Measurements from ENCODE around the gene NRDC. TPM values are rescaled to one million over a fixed set of nuclear protein-coding genes. Genes with fewer than 3 reads are reported as not detected.

NRDC gene
- total and polyA plus RNA-seq, 10 of the 15 experiments (the other 5 are each of a cell fraction or from before 2014, with no cell fraction given), result 50.1 to 134 (median 90.4) TPM

DNA sequence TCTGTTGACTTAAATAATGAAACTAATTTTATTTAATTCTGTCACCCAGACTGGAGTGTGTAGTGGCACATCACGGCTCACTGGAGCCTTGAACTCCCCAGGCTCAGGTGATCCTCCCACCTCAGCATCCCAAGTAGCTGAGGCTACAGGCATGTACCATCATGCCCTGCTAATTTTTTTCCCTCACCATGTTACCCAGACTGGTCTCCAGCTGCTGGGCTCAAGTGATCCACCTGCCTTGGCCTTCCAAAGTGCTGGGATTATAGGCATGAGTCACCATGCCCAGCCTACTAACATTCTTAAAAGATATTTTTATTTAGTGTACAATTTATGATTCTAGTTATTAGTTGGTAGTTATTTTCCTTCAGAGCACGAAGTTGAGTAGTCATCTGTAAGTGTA, 49.5 kb downstream of the NRDC start (continued):
- no peak for TF ChIP-seq ETV6 (conservative IDR thresholded peaks at IDR 0.05 in 1 of 2, IDR thresholded peaks at IDR 0.05 in 1 of 2; ENCODE audit: borderline replicate concordance in 1 of 2, low read depth in 1 of 2)
- TF ChIP-seq NR2C1 (IDR thresholded peaks at IDR 0.05), result no peak

DNA sequence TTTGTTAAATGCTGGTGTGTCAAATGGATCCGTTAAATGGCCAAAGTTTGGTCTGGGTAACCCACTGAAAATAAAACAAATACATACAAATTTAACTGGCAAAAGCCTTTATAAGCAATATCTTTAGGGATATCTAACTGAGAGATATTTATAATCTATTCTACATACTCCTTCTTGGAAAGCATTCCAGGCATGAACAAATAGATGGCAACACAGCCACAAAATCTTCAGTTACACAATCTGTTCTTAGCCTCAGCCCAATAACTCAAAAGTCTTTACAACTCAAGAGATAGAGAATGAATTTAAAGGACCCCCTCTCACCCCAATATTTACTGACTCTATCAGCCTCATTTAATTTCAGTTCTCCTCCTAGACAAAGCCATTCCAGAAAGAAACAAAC, 58.7 kb downstream of the NRDC start:
- POLR2A ChIA-PET, result no interaction called here
- in situ Hi-C loops (cut with MboI) (no loop called here), intact Hi-C loops (cut with micrococcal nuclease; ENCODE audit: unreplicated experiment) (no loop called here)
- BruUV-seq (replicated peaks), result no TSS peak
- Histone ChIP-seq H2AFZ (ENCODE audit: control insufficient read depth, low read depth, low read length) (no peak overlapping the region), H3K4me2 (ENCODE audit: control insufficient read depth, insufficient read depth) (no peak overlapping the region), H3K79me2 (ENCODE audit: control insufficient read depth, insufficient read depth, low read length) (no peaks in the 10 kb centered on the region), H3K9me3 (replicated peaks; ENCODE audit: control insufficient read depth, insufficient read depth, low read length) (no peaks in the 10 kb centered on the region), H3K4me3 (no peak overlapping the region), H3K36me3 (ENCODE audit: control insufficient read depth in 2 of 2, insufficient read depth in 2 of 2, low read length in 1 of 2) (peaks cover 0 to 24% of the 10 kb centered on the region in 2 experiments; a peak in 2 of 4 replicates), H4K20me1 (ENCODE audit: control insufficient read depth, insufficient read depth) (no peaks in the 10 kb centered on the region), H3K27me3 (replicated peaks in 1 of 2; ENCODE audit: control insufficient read depth in 2 of 2, insufficient read depth in 2 of 2, low read length in 1 of 2) (no peaks in the 10 kb centered on the region), H3K4me1 (ENCODE audit: control insufficient read depth, insufficient read depth, low read length) (no peaks in the 10 kb centered on the region), H3K27ac (ENCODE audit: control insufficient read depth, insufficient read depth) (no peak overlapping the region), H3K9ac (ENCODE audit: control insufficient read depth, insufficient read depth, low read length) (no peak overlapping the region)
- FAIRE-seq (no peak), ATAC-seq (no peak), DNase-seq (ENCODE audit: low read depth, low spot score) (no peak)
- RAD21 ChIA-PET (ENCODE audit: unreplicated experiment), result no interaction called here
- 100% methylated on average over 1 of the region's 1 CpG for WGBS (ENCODE audit: insufficient coverage, insufficient replicate concordance, low lambda C conversion rate, missing lambda C conversion rate)
- SMC1A ChIA-PET (ENCODE audit: uncharacterized antibody, unreplicated experiment), result no interaction called here
- TF ChIP-seq MYC (IDR thresholded peaks at IDR 0.05; ENCODE audit: insufficient read depth, insufficient read length, insufficient replicate concordance, low read length, severe bottlenecking), result no peak
- TF ChIP-seq, protein P1, sequence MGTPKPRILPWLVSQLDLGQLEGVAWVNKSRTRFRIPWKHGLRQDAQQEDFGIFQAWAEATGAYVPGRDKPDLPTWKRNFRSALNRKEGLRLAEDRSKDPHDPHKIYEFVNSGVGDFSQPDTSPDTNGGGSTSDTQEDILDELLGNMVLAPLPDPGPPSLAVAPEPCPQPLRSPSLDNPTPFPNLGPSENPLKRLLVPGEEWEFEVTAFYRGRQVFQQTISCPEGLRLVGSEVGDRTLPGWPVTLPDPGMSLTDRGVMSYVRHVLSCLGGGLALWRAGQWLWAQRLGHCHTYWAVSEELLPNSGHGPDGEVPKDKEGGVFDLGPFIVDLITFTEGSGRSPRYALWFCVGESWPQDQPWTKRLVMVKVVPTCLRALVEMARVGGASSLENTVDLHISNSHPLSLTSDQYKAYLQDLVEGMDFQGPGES (IDR thresholded peaks at IDR 0.05), result no peak
- no peak for TF ChIP-seq ZNF274 (IDR thresholded peaks at IDR 0.05; ENCODE audit: insufficient read depth, insufficient read length)
- TF ChIP-seq RBBP5 (conservative IDR thresholded peaks at IDR 0.05), result no peak
- TF ChIP-seq STAT1 (conservative IDR thresholded peaks at IDR 0.05), result no peak
- TF ChIP-seq ZNF207 (IDR thresholded peaks at IDR 0.05; ENCODE audit: borderline replicate concordance), result no peak
- TF ChIP-seq MEF2B (IDR thresholded peaks at IDR 0.05; ENCODE audit: partially characterized antibody, poor library complexity, severe bottlenecking), result no peak
- no peak for TF ChIP-seq CHD2 (IDR thresholded peaks at IDR 0.05; ENCODE audit: borderline replicate concordance, low read depth, low read length)
- no peak for TF ChIP-seq EGR1 (IDR thresholded peaks at IDR 0.05; ENCODE audit: borderline replicate concordance in 1 of 2, low read depth in 2 of 2, low read length in 2 of 2)
- no peak for TF ChIP-seq PAX5 (IDR thresholded peaks at IDR 0.05; ENCODE audit: borderline replicate concordance, low read depth, low read length)
- TF ChIP-seq, protein P2, sequence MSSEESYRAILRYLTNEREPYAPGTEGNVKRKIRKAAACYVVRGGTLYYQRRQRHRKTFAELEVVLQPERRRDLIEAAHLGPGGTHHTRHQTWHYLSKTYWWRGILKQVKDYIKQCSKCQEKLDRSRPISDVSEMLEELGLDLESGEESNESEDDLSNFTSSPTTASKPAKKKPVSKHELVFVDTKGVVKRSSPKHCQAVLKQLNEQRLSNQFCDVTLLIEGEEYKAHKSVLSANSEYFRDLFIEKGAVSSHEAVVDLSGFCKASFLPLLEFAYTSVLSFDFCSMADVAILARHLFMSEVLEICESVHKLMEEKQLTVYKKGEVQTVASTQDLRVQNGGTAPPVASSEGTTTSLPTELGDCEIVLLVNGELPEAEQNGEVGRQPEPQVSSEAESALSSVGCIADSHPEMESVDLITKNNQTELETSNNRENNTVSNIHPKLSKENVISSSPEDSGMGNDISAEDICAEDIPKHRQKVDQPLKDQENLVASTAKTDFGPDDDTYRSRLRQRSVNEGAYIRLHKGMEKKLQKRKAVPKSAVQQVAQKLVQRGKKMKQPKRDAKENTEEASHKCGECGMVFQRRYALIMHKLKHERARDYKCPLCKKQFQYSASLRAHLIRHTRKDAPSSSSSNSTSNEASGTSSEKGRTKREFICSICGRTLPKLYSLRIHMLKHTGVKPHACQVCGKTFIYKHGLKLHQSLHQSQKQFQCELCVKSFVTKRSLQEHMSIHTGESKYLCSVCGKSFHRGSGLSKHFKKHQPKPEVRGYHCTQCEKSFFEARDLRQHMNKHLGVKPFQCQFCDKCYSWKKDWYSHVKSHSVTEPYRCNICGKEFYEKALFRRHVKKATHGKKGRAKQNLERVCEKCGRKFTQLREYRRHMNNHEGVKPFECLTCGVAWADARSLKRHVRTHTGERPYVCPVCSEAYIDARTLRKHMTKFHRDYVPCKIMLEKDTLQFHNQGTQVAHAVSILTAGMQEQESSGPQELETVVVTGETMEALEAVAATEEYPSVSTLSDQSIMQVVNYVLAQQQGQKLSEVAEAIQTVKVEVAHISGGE (CRISPR knock-in tag; IDR thresholded peaks at IDR 0.05), result no peak
- no peak for TF ChIP-seq MYB (IDR thresholded peaks at IDR 0.05; ENCODE audit: borderline replicate concordance, low read depth, low read length)
- no peak for TF ChIP-seq JUNB (IDR thresholded peaks at IDR 0.05)
- TF ChIP-seq, protein P3, sequence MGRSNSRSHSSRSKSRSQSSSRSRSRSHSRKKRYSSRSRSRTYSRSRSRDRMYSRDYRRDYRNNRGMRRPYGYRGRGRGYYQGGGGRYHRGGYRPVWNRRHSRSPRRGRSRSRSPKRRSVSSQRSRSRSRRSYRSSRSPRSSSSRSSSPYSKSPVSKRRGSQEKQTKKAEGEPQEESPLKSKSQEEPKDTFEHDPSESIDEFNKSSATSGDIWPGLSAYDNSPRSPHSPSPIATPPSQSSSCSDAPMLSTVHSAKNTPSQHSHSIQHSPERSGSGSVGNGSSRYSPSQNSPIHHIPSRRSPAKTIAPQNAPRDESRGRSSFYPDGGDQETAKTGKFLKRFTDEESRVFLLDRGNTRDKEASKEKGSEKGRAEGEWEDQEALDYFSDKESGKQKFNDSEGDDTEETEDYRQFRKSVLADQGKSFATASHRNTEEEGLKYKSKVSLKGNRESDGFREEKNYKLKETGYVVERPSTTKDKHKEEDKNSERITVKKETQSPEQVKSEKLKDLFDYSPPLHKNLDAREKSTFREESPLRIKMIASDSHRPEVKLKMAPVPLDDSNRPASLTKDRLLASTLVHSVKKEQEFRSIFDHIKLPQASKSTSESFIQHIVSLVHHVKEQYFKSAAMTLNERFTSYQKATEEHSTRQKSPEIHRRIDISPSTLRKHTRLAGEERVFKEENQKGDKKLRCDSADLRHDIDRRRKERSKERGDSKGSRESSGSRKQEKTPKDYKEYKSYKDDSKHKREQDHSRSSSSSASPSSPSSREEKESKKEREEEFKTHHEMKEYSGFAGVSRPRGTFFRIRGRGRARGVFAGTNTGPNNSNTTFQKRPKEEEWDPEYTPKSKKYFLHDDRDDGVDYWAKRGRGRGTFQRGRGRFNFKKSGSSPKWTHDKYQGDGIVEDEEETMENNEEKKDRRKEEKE (IDR thresholded peaks at IDR 0.05), result no peak
- CTCF ChIA-PET, result no interaction called here

Data from GM12878 (cell line).